LoVo (cell line): ENCODE measurements around the gene CLDN4.
A peak's percentile ranks its signal among the peaks of the same experiment; 100 is the strongest.
"Not testable (repeated sequence)": the region's sequence is repeated elsewhere in the genome, so short reads cannot be mapped to it uniquely, and the experiment has no call there.

Experiments
- DNase-seq: peaks from one replicate; pipeline ENCODE4 v3.0.0-alpha.2; 2016; ENCODE audit warnings: low spot score

The CLDN4 gene

GRCh38 chr7:73844131-73844547 is 13.3 kb downstream of the CLDN4 start:
- DNase-seq, result no peak

- no peak for DNase-seq
These were observed 14.2 kb downstream of the CLDN4 start for GRCh38 chr7:73844848-73845460.

GRCh38 chr7:73845701-73846195 is 15.0 kb downstream of the CLDN4 start:
- DNase-seq, result not testable (repeated sequence)

- no peak for DNase-seq
These were observed 17.3 kb downstream of the CLDN4 start for GRCh38 chr7:73847941-73848723.

- DNase-seq, result peak; percentile 95
These were observed 20.0 kb downstream of the CLDN4 start for GRCh38 chr7:73850781-73851207.

- DNase-seq, result peak; percentile 99
These were observed 20.9 kb downstream of the CLDN4 start for GRCh38 chr7:73851410-73852338.

GRCh38 chr7:73852500-73852899 is 21.7 kb downstream of the CLDN4 start:
- DNase-seq, result no peak

- DNase-seq, result no peak
These were observed 26.1 kb downstream of the CLDN4 start for GRCh38 chr7:73856941-73857340.

GRCh38 chr7:73858807-73859206 is 28.0 kb downstream of the CLDN4 start:
- DNase-seq, result no peak

- no peak for DNase-seq
These were observed 30.1 kb downstream of the CLDN4 start, which contains the start of gene TMEM270 for GRCh38 chr7:73860859-73861258. Gene TMEM270, plus strand, starts transcription at chr7:73861159. Its CDS starts 36 bp downstream, at chr7:73861195.

- no peak for DNase-seq
These were observed 30.5 kb downstream of the CLDN4 start for GRCh38 chr7:73861305-73861704.

GRCh38 chr7:73864981-73865711 is 34.4 kb downstream of the CLDN4 start:
- DNase-seq, result no peak

GRCh38 chr7:73865738-73866445 is 35.1 kb downstream of the CLDN4 start:
- DNase-seq, result peak; percentile 33

GRCh38 chr7:73866446-73866767 is 35.6 kb downstream of the CLDN4 start:
- no peak for DNase-seq

GRCh38 chr7:73869011-73869798 is 38.4 kb downstream of the CLDN4 start:
- DNase-seq, result no peak

- no peak for DNase-seq
These were observed 39.3 kb downstream of the CLDN4 start for GRCh38 chr7:73870041-73870492.

GRCh38 chr7:73871163-73872011 is 40.6 kb downstream of the CLDN4 start:
- no peak for DNase-seq

GRCh38 chr7:73872056-73872908 is 41.5 kb downstream of the CLDN4 start:
- no peak for DNase-seq
